ENCODE results near the gene ARPC5. TPM values are rescaled to one million over a fixed set of nuclear protein-coding genes. Genes with fewer than 3 reads are reported as not detected.

Gene ARPC5
- total and polyA plus RNA-seq, 7 experiments from 2014 or later = 49.9 to 525 (median 105) TPM

DNA sequence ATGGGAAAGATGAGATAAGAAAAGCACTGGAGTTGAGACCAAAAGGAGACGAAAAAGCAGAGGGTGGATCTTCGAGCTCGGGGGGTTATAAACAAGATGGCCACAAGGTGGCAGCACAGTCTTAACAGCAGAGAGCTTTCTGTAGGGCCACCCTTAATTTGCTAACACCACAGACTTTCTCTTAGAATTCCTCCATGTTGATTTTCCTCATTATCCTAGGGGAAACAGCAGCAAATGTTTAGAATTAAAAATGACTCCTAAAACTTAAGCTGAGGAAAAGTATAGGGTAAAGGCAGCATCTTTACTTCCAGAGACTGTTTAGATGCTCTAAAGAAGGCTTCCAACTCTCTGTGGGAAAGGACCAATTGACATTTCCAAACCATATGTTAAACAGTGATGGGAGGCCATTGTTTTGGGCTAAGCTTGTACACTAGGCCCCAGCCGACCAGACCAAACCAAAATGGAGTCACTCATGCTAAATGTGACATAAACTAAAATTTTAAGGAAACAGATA lies 20.0 kb upstream of the ARPC5 start:
- Mint-ChIP-seq H3K36me3 (peaks cover 0 to 3% (median 1%) of the 10 kb centered on the region in 5 donors), H3K9me3 (no peaks in the 10 kb centered on the region), H3K27ac (peak overlapping the region in 3 of 9 donors; percentile 4 to 60 (median 19)), H3K4me1 (peaks cover 22 to 48% (median 36%) of the 10 kb centered on the region in 7 donors), H3K4me3 (no peak overlapping the region), H3K27me3 (peaks cover 0 to 5% (median 0%) of the 10 kb centered on the region in 5 donors)
- H3K4me1 ChIP-seq (ENCODE audit: control insufficient read depth in 2 of 2, insufficient read depth in 2 of 2, low read length in 2 of 2) = peaks cover 18 to 34% of the 10 kb centered on the region in 2 donors
- no peaks in the 10 kb centered on the region for H3K9me3 ChIP-seq (ENCODE audit: control insufficient read depth in 2 of 3, low read length in 3 of 3)
- ATAC-seq (peak; percentile 88), DNase-seq (peak; percentile 43 to 74 (median 65))
- CTCF ChIA-PET = interaction anchor here (0.5 to 6.1 kb wide), 19 partner anchors 10 to 555 kb away, joined by 3 to 130 read pairs (median 6); no protein-coding TSS in a partner anchor
- H3K36me3 ChIP-seq (ENCODE audit: control insufficient read depth in 2 of 3, insufficient read depth in 3 of 3, low read length in 3 of 3) = no peaks in the 10 kb centered on the region
- POLR2A ChIA-PET = interaction anchor here (1.5 kb wide), 1 partner anchor 260 kb away, joined by 6 read pairs; no protein-coding TSS in a partner anchor
- no peaks in the 10 kb centered on the region for H3K27me3 ChIP-seq (ENCODE audit: control insufficient read depth in 2 of 2, insufficient read depth in 2 of 2, low read length in 2 of 2)
- intact Hi-C loops (cut with micrococcal nuclease) = loop anchor here (1.0 to 10.0 kb wide), 7 partner anchors 22 to 1039 kb away; partner anchors contain the start of gene RGL1 (in 1 of the 2)
- H3K27ac ChIP-seq (ENCODE audit: low read depth, low read length) = no peak overlapping the region
- H3K4me3 ChIP-seq (ENCODE audit: low read length) = no peak overlapping the region

DNA sequence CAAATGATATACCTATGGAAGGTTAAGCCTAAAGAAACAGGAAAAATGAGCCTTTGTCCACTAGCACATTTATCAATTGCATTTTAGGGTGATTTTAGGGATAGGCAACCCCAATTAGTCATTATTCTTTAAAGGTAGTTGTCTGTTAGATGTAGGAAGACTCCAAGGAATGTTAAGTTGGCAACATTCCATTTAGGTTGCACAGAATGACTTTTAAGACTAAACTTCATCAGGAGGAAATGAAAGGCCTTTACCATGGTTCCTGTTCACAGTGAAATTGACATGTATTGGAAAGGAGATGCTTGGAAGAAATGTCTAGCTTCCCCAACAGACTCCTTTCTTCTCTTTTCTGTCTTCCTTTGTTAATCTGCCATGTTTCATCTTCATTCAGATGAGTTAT lies 19.1 kb upstream of the ARPC5 start:
- POLR2A ChIA-PET = no interaction called here
- peaks cover 18 to 34% of the 10 kb centered on the region in 2 donors for H3K4me1 ChIP-seq (ENCODE audit: control insufficient read depth in 2 of 2, insufficient read depth in 2 of 2, low read length in 2 of 2)
- H3K4me1 Mint-ChIP-seq = peaks cover 22 to 48% (median 36%) of the 10 kb centered on the region in 7 donors
- H3K36me3 Mint-ChIP-seq = peaks cover 0 to 3% (median 1%) of the 10 kb centered on the region in 5 donors
- H3K27ac ChIP-seq (ENCODE audit: low read depth, low read length) = no peak overlapping the region
- peak overlapping the region in 1 of 9 donors; percentile 93 for H3K27ac Mint-ChIP-seq
- H3K9me3 Mint-ChIP-seq = no peaks in the 10 kb centered on the region
- no peak overlapping the region for H3K4me3 Mint-ChIP-seq
- DNase-seq = no peak
- no peaks in the 10 kb centered on the region for H3K36me3 ChIP-seq (ENCODE audit: control insufficient read depth in 2 of 3, insufficient read depth in 3 of 3, low read length in 3 of 3)
- H3K4me3 ChIP-seq (ENCODE audit: low read length) = no peak overlapping the region
- CTCF ChIA-PET = interaction anchor here (0.6 to 6.1 kb wide), 14 partner anchors 9 to 265 kb away, joined by 3 to 130 read pairs (median 4); no protein-coding TSS in a partner anchor
- H3K27me3 ChIP-seq (ENCODE audit: control insufficient read depth in 2 of 2, insufficient read depth in 2 of 2, low read length in 2 of 2) = no peaks in the 10 kb centered on the region
- intact Hi-C loops (cut with micrococcal nuclease) = loop anchor here (1.0 to 10.0 kb wide), 9 partner anchors 21 to 1040 kb away; partner anchors contain the start of genes COLGALT2 (in 1 of the 2), RGL1 (in 1 of the 2) and TSEN15 (in 1 of the 2)
- no peaks in the 10 kb centered on the region for H3K27me3 Mint-ChIP-seq
- no peak for ATAC-seq
- no peaks in the 10 kb centered on the region for H3K9me3 ChIP-seq (ENCODE audit: control insufficient read depth in 2 of 3, low read length in 3 of 3)

DNA sequence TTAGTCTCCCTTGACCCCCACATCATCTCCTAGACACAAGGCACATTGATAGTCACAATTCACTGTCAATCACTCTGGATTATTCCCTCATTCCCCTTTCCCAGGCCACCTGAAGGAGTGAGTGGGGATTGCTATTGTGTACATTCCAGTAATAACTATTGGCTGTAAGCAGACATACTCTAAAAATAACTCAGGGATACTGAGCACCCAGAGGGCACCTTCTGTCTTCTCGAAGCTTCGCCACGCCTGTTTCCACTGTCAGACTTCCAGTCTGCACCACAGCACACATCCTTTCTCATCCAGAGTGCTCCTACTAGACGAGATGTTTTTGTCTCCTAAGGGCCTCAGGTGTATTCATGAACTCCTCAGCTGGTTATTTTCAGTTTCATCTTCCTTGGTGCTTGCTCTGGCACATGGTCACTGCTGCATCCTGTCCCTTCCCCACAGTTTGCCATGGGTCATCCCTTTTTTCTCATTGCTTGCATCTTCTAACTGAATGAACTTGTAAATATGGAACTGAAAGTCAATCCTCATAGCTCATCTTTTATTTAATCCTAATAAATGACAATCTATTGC lies 18.4 kb upstream of the ARPC5 start:
- intact Hi-C loops (cut with micrococcal nuclease) = loop anchor here (5.0 to 10.0 kb wide), 3 partner anchors 383 to 1041 kb away; partner anchors contain the start of genes COLGALT2 (in 1 of the 2) and TSEN15 (in 1 of the 2)
- Mint-ChIP-seq H3K27me3 (no peaks in the 10 kb centered on the region), H3K36me3 (no peaks in the 10 kb centered on the region), H3K27ac (peak overlapping the region; percentile 24 to 93 (median 87)), H3K9me3 (no peaks in the 10 kb centered on the region), H3K4me1 (peaks cover 22 to 48% (median 36%) of the 10 kb centered on the region in 7 donors), H3K4me3 (peak overlapping the region in 3 of 10 donors; percentile 20 to 55 (median 48))
- DNase-seq (no peak), ATAC-seq (no peak)
- Histone ChIP-seq H3K4me3 (ENCODE audit: low read length) (no peak overlapping the region), H3K27ac (ENCODE audit: low read depth, low read length) (no peak overlapping the region), H3K4me1 (ENCODE audit: control insufficient read depth in 2 of 2, insufficient read depth in 2 of 2, low read length in 2 of 2) (peaks cover 18 to 34% of the 10 kb centered on the region in 2 donors), H3K36me3 (ENCODE audit: control insufficient read depth in 2 of 3, insufficient read depth in 3 of 3, low read length in 3 of 3) (no peaks in the 10 kb centered on the region), H3K9me3 (ENCODE audit: control insufficient read depth in 2 of 3, low read length in 3 of 3) (no peaks in the 10 kb centered on the region), H3K27me3 (ENCODE audit: control insufficient read depth in 2 of 2, insufficient read depth in 2 of 2, low read length in 2 of 2) (no peaks in the 10 kb centered on the region)
- CTCF ChIA-PET = interaction anchor here (0.7 to 6.1 kb wide), 12 partner anchors 8 to 488 kb away, joined by 3 to 130 read pairs (median 4); no protein-coding TSS in a partner anchor
- POLR2A ChIA-PET = no interaction called here

DNA sequence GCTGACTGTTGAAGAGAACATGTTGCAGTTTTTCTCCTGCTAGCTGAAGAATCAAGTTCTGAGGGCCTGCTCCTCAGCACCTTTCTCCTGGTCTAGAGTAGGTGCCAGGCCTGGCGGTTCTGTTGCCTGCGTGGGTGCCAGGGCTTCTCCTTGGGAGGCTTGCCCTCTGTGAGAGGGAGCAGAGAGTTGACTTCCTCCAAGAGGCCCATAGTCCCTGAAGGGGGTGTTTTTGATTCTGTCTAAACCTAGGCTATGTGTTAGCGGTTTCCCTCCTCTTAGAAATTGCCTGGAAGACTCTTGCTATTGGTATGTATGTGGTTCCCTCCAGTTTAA lies 17.8 kb upstream of the ARPC5 start:
- H3K36me3 ChIP-seq (ENCODE audit: control insufficient read depth in 2 of 3, insufficient read depth in 3 of 3, low read length in 3 of 3) = no peaks in the 10 kb centered on the region
- no peaks in the 10 kb centered on the region for H3K27me3 ChIP-seq (ENCODE audit: control insufficient read depth in 2 of 2, insufficient read depth in 2 of 2, low read length in 2 of 2)
- no peak for DNase-seq
- H3K9me3 ChIP-seq (ENCODE audit: control insufficient read depth in 2 of 3, low read length in 3 of 3) = no peaks in the 10 kb centered on the region
- POLR2A ChIA-PET = interaction anchor here (0.6 kb wide), 1 partner anchor 30 kb away, joined by 3 read pairs; no protein-coding TSS in a partner anchor
- CTCF ChIA-PET = interaction anchor here (0.8 to 6.1 kb wide), 8 partner anchors 10 to 267 kb away, joined by 3 to 130 read pairs (median 4); no protein-coding TSS in a partner anchor
- H3K4me1 ChIP-seq (ENCODE audit: control insufficient read depth in 2 of 2, insufficient read depth in 2 of 2, low read length in 2 of 2) = peaks cover 18 to 34% of the 10 kb centered on the region in 2 donors
- H3K9me3 Mint-ChIP-seq = no peaks in the 10 kb centered on the region
- H3K36me3 Mint-ChIP-seq = no peaks in the 10 kb centered on the region
- H3K27ac Mint-ChIP-seq = peak overlapping the region in 8 of 9 donors; percentile 24 to 93 (median 87)
- H3K4me3 Mint-ChIP-seq = peak overlapping the region in 3 of 10 donors; percentile 20 to 55 (median 32)
- H3K27me3 Mint-ChIP-seq = no peaks in the 10 kb centered on the region
- H3K4me1 Mint-ChIP-seq = peaks cover 22 to 48% (median 36%) of the 10 kb centered on the region in 7 donors
- H3K4me3 ChIP-seq (ENCODE audit: low read length) = no peak overlapping the region
- intact Hi-C loops (cut with micrococcal nuclease) = loop anchor here (5.0 to 10.0 kb wide), 3 partner anchors 384 to 1041 kb away; partner anchors contain the start of genes COLGALT2 (in 1 of the 2) and TSEN15 (in 1 of the 2)
- no peak for ATAC-seq
- H3K27ac ChIP-seq (ENCODE audit: low read depth, low read length) = no peak overlapping the region

DNA sequence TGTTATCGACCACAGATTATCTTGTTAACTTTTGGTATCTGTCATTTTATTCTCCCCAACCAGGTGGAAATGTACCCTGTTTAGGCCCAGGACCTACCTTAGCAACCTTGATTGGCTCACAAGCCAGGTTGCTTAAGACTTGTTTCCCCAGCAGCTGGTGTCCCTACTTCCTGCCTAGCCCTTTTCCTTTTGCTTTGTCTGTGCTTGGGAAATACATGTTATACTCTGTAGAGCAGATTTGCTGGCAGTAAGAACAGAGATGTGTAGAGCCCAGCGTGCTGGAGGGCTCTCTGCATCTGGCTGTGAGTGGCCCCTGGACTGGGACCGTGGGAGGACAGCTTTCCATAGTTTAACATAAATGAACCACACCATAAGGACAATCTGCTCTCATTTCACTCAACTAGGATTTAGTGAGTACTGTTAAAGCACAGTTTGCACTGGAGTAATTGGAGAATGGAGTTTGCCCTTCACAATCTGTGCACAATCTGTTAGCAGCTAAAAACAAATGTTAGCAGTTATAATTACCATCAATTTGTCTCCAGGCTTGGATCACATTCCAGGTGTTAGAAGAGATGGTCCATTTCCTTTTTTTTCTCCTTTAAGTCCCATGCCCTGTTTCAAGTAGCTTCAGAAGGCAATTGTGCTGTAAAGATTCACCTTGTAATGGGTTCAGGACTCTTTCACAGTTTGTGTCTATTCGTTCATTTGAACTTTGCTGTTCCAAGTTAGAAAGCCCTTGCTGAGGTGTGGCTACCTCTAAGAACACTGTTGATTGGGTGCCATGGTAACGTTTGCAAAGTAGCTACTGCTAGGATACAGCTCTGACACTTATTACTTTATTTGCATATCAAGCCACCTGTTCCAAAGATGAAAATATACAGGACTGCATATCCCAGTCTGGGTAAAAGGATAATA lies 17.2 kb upstream of the ARPC5 start, which contains the start of gene APOBEC4:
Gene APOBEC4, minus strand, starts transcription at position 770 of the 915 bp plus-strand sequence. CDS start 4,535 bp downstream, outside the sequence.
- intact Hi-C loops (cut with micrococcal nuclease) = loop anchor here (1.0 to 10.0 kb wide), 4 partner anchors 17 to 1042 kb away; partner anchors contain the start of genes COLGALT2 (in 1 of the 2) and TSEN15 (in 1 of the 2)
- Histone ChIP-seq H3K4me3 (ENCODE audit: low read length) (no peak within 1 kb of the TSS), H3K27ac (ENCODE audit: low read depth, low read length) (peak within 1 kb of the TSS; percentile 58), H3K27me3 (ENCODE audit: control insufficient read depth in 2 of 2, insufficient read depth in 2 of 2, low read length in 2 of 2) (no peaks in the 10 kb centered on the region), H3K9me3 (ENCODE audit: control insufficient read depth in 2 of 3, low read length in 3 of 3) (no peaks in the 10 kb centered on the region), H3K36me3 (ENCODE audit: control insufficient read depth in 2 of 3, insufficient read depth in 3 of 3, low read length in 3 of 3) (no peaks in the 10 kb centered on the region), H3K4me1 (ENCODE audit: control insufficient read depth in 2 of 2, insufficient read depth in 2 of 2, low read length in 2 of 2) (peaks cover 18 to 34% of the 10 kb centered on the region in 2 donors)
- H3K27ac Mint-ChIP-seq = peak within 1 kb of the TSS; percentile 87 to 93 (median 90)
- H3K27me3 Mint-ChIP-seq = no peaks in the 10 kb centered on the region
- H3K4me1 Mint-ChIP-seq = peaks cover 22 to 48% (median 36%) of the 10 kb centered on the region in 7 donors
- peak in 6 of 9 donors; percentile 10 to 44 (median 29) for DNase-seq
- ChIA-PET CTCF (interaction anchor here (0.8 to 6.1 kb wide), 4 partner anchors 11 to 263 kb away, joined by 3 to 130 read pairs (median 4); no protein-coding TSS in a partner anchor), POLR2A (interaction anchor here (0.5 to 0.6 kb wide), 3 partner anchors 16 to 1495 kb away, joined by 3 to 4 read pairs (median 3); no protein-coding TSS in a partner anchor)
- no peaks in the 10 kb centered on the region for H3K9me3 Mint-ChIP-seq
- H3K4me3 Mint-ChIP-seq = peak within 1 kb of the TSS; percentile 17 to 75 (median 53)
- peak; percentile 43 for ATAC-seq
- H3K36me3 Mint-ChIP-seq = no peaks in the 10 kb centered on the region
